IPS-20b (cell line): ENCODE measurements around the gene PCCA.

Experiments used
- H3K27ac ChIP-seq: one replicate; pipeline ENCODE4 v1.5.1; 2013; ENCODE audit warnings: low read length
- H3K27me3 ChIP-seq: 2 replicates; pipeline ENCODE4 v1.6.1; 2013; ENCODE audit warnings: mild to moderate bottlenecking, low read length, inconsistent platforms; ENCODE audit not compliant: insufficient read depth
- H3K36me3 ChIP-seq: 2 replicates; pipeline ENCODE4 v1.6.1; 2013; ENCODE audit warnings: low read depth, mild to moderate bottlenecking, inconsistent platforms, low read length, moderate library complexity; ENCODE audit not compliant: insufficient read depth
- H3K4me1 ChIP-seq: 2 replicates; pipeline ENCODE4 v1.6.1; 2013; ENCODE audit warnings: mild to moderate bottlenecking, control low read depth, inconsistent platforms, low read length, moderate library complexity; ENCODE audit not compliant: insufficient read depth
- H3K4me3 ChIP-seq: 2 replicates; pipeline ENCODE4 v1.5.1; 2013; ENCODE audit warnings: mild to moderate bottlenecking, low read length, inconsistent platforms
- H3K9ac ChIP-seq: 2 replicates; pipeline ENCODE4 v1.6.1; 2013; ENCODE audit warnings: low read depth, mild to moderate bottlenecking, inconsistent platforms, low read length, moderate library complexity
- H3K9me3 ChIP-seq: 2 replicates; pipeline ENCODE4 v1.6.1; 2013; ENCODE audit warnings: mild to moderate bottlenecking, low read depth, low read length, inconsistent platforms; ENCODE audit not compliant: insufficient read depth

PCCA gene

GRCh38 chr13:100535426-100536135 lies 446.7 kb downstream of the PCCA start:
- Histone ChIP-seq H3K27me3 (no peaks in the 10 kb centered on the region), H3K9ac (no peak overlapping the region), H3K9me3 (no peaks in the 10 kb centered on the region), H3K4me3 (no peak overlapping the region), H3K4me1 (peaks cover 5% of the 10 kb centered on the region; the same call in 1 of the 2 replicates), H3K27ac (no peak overlapping the region), H3K36me3 (no peaks in the 10 kb centered on the region; the same call in 1 of the 2 replicates)

- Histone ChIP-seq H3K36me3 (no peaks in the 10 kb centered on the region), H3K9ac (no peak overlapping the region), H3K9me3 (no peaks in the 10 kb centered on the region), H3K27ac (no peak overlapping the region), H3K27me3 (no peaks in the 10 kb centered on the region), H3K4me3 (no peak overlapping the region), H3K4me1 (no peaks in the 10 kb centered on the region)
Measured at GRCh38 chr13:100536643-100537180, 447.8 kb downstream of the PCCA start.

DNA sequence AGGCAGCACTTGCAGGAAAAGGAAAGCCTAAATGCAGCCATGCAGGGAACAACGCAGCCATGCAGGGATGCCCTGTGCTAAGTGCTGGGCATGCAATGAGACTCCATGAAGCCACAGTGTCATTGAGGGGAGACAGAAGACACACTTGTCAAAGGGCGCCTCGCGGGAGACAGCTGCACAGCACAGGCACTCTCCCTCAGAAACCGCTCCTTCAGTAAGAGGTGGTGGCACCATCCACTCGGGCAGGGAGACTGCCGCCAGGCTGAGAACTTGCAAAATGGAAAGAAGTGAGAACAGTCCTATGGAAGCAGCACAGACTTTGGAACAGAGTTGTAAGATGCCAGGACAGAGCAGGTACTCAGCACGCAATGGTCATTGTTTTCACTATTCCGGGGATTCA lies 448.6 kb downstream of the PCCA start:
- H3K9me3 ChIP-seq, result no peaks in the 10 kb centered on the region
- no peak overlapping the region for H3K4me3 ChIP-seq
- no peaks in the 10 kb centered on the region for H3K27me3 ChIP-seq
- H3K36me3 ChIP-seq, result no peaks in the 10 kb centered on the region
- no peak overlapping the region for H3K9ac ChIP-seq
- H3K27ac ChIP-seq, result no peak overlapping the region
- no peaks in the 10 kb centered on the region for H3K4me1 ChIP-seq

- Histone ChIP-seq H3K9me3 (no peaks in the 10 kb centered on the region), H3K4me3 (no peak overlapping the region), H3K27me3 (no peaks in the 10 kb centered on the region), H3K4me1 (no peaks in the 10 kb centered on the region), H3K27ac (no peak overlapping the region), H3K9ac (no peak overlapping the region), H3K36me3 (no peaks in the 10 kb centered on the region)
Measured at GRCh38 chr13:100537951-100538462, 449.1 kb downstream of the PCCA start.

- Histone ChIP-seq H3K27ac (no peak overlapping the region), H3K36me3 (no peaks in the 10 kb centered on the region)
Measured at GRCh38 chr13:100540621-100541020, 451.7 kb downstream of the PCCA start.

DNA sequence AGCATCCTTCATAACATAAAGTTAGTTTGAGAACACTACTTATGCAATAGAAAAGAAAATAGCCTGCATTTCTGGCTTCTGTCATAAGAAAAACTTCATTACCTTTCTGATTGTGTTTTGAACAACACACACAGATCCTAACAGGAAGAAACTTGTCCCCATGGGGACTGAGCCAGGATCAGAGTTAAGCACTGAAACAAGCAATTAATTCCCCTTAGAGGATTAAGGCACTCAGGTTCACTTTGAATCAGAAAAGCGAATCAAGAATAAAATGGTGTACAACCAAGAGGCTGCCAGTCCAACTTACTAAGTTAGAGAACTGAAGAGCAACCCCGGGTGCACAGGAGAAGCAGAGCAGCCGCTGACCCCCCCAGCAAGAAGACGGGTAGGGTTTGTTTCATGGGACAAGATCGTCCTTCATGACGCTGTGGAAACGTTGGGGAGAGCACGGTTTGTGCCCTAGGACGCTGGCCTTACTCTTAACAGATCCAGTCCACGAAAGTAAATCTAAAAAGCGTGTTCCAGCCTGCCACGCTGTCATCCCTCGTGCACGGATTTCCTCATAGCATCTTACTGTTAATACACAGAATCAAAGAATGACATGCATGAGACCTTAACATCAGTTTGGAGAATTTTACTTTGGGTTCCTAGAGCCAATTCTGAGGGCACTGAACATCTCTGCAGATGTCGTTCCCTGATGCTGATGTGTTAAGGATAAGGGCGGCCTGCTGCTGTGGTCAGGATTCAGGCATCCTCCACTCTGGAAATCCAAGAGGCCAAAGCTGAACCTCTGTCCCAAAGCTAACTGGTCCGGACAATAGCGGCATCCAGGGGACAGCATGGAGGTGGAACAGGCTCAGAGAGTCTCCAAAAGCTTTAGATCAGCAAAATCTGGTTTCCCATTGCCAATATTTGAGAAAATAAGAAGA lies 453.3 kb downstream of the PCCA start:
- H3K4me1 ChIP-seq, result no peaks in the 10 kb centered on the region
- H3K27ac ChIP-seq, result no peak overlapping the region
- H3K9ac ChIP-seq, result no peak overlapping the region

More at GRCh38 chr13:100540621-100541020, 451.7 kb downstream of the PCCA start:
- H3K9me3 ChIP-seq, result no peaks in the 10 kb centered on the region
- H3K9ac ChIP-seq, result no peak overlapping the region
- no peaks in the 10 kb centered on the region for H3K27me3 ChIP-seq
- no peak overlapping the region for H3K4me3 ChIP-seq
- H3K4me1 ChIP-seq, result no peaks in the 10 kb centered on the region

GRCh38 chr13:100542826-100543156 lies 453.9 kb downstream of the PCCA start:
- Histone ChIP-seq H3K27me3 (no peaks in the 10 kb centered on the region), H3K9me3 (no peaks in the 10 kb centered on the region), H3K4me1 (no peaks in the 10 kb centered on the region), H3K36me3 (no peaks in the 10 kb centered on the region), H3K27ac (no peak overlapping the region), H3K9ac (no peak overlapping the region), H3K4me3 (no peak overlapping the region)

More for the DNA sequence above, 453.3 kb downstream of the PCCA start:
- no peaks in the 10 kb centered on the region for H3K9me3 ChIP-seq
- H3K4me3 ChIP-seq, result no peak overlapping the region
- H3K27me3 ChIP-seq, result no peaks in the 10 kb centered on the region
- no peaks in the 10 kb centered on the region for H3K36me3 ChIP-seq

- H3K27ac ChIP-seq, result no peak overlapping the region
- no peaks in the 10 kb centered on the region for H3K27me3 ChIP-seq
- H3K9me3 ChIP-seq, result no peaks in the 10 kb centered on the region
- H3K9ac ChIP-seq, result no peak overlapping the region
- no peaks in the 10 kb centered on the region for H3K36me3 ChIP-seq
- no peak overlapping the region for H3K4me3 ChIP-seq
- no peaks in the 10 kb centered on the region for H3K4me1 ChIP-seq
Measured at GRCh38 chr13:100543872-100544602, 455.1 kb downstream of the PCCA start.

DNA sequence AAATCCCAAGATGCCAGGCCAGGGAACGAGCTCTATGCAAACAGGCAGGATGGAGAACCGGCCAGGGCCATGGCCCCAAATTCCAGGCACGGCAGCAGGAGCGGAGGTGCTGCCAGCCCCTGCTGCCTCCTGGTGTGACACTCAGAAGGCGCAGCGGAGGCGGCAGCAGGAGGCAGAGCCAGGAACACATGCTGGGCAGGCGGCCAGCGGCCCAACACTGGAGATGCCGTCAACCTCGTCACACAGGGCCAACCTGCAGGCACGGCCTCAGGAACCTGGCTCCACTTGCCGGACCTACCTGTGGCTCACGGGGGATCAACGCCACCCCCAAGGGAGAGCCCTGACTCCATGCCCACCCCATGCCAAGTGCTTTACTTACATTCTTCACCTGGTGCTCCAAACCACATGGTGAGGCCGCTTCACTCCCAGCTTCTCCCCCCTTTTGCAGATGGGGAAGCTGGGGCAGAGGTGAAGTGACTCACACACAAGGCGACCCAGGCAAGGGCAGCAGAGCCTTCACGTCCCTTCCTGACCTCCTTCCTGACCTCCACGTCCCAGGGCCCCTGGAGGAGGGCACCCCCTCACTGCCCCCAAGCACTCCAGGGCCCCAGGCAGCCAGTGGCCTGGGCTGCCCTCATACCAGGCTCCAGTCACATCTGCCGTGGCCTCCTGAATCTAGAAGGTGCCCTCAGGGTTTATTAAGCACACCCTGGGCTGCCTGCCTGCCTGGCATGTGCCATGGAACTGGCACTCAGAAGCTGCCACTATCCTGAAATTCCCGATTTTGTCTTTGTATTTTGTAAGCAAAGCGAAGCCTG lies 456.2 kb downstream of the PCCA start:
- Histone ChIP-seq H3K9me3 (no peaks in the 10 kb centered on the region), H3K4me3 (no peak overlapping the region), H3K9ac (no peak overlapping the region), H3K36me3 (no peaks in the 10 kb centered on the region), H3K27me3 (no peaks in the 10 kb centered on the region), H3K27ac (no peak overlapping the region), H3K4me1 (no peaks in the 10 kb centered on the region)

DNA sequence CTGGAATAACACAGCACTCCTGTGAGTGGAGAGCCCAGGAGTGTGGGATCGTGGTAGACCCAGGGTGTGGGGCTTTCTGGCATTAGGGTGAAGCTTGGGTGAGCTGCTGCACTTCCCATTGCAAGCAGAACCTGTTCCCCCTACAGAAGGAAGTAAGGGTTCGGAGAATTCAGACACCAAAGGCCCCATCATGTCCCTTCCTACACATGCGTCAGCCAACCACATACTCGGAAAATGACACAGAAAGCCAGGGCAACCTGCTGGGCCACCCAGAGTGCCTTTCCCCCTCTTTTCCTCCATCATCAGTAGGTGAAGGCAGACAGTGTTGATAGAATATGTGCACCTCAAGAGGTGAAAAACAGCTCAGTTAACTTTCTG lies 456.8 kb downstream of the PCCA start:
- Histone ChIP-seq H3K4me3 (no peak overlapping the region), H3K27ac (no peak overlapping the region), H3K4me1 (no peaks in the 10 kb centered on the region), H3K27me3 (no peaks in the 10 kb centered on the region), H3K36me3 (no peaks in the 10 kb centered on the region), H3K9me3 (no peaks in the 10 kb centered on the region), H3K9ac (no peak overlapping the region)
